ENCODE data around the gene KCNG4. TPM values are rescaled to one million over a fixed set of nuclear protein-coding genes. Genes with fewer than 3 reads are reported as not detected.

KCNG4 gene
- total RNA-seq, 1 donor from 2014 or later, result not detected

- Histone ChIP-seq H3K27me3 (ENCODE audit: control insufficient read depth, insufficient read depth, low read length) (peaks cover 22% of the 10 kb centered on the region), H3K36me3 (ENCODE audit: control insufficient read depth, insufficient read depth, low read length) (no peaks in the 10 kb centered on the region), H3K4me3 (ENCODE audit: low read depth, low read length) (no peak overlapping the region)
- TF ChIP-seq CTCF (IDR thresholded peaks at IDR 0.05; ENCODE audit: insufficient read depth, low read length, poor library complexity, severe bottlenecking), result no peak
- no peak for DNase-seq (ENCODE audit: low read depth)
Observed at GRCh38 chr16:84239141-84239769, 557 bp downstream of the KCNG4 start.

GRCh38 chr16:84237994-84238750 lies 1.6 kb downstream of the KCNG4 start:
- H3K36me3 ChIP-seq (ENCODE audit: control insufficient read depth, insufficient read depth, low read length), result no peaks in the 10 kb centered on the region
- no peak for TF ChIP-seq CTCF (IDR thresholded peaks at IDR 0.05; ENCODE audit: insufficient read depth, low read length, poor library complexity, severe bottlenecking)
- no peak overlapping the region for H3K4me3 ChIP-seq (ENCODE audit: low read depth, low read length)
- no peak for DNase-seq (ENCODE audit: low read depth)
- H3K27me3 ChIP-seq (ENCODE audit: control insufficient read depth, insufficient read depth, low read length), result peaks cover 22% of the 10 kb centered on the region

GRCh38 chr16:84236671-84237070 lies 3.1 kb downstream of the KCNG4 start:
- no peak for DNase-seq (ENCODE audit: low read depth)
- peaks cover 19% of the 10 kb centered on the region for H3K27me3 ChIP-seq (ENCODE audit: control insufficient read depth, insufficient read depth, low read length)
- H3K36me3 ChIP-seq (ENCODE audit: control insufficient read depth, insufficient read depth, low read length), result no peaks in the 10 kb centered on the region
- no peak for TF ChIP-seq CTCF (IDR thresholded peaks at IDR 0.05; ENCODE audit: insufficient read depth, low read length, poor library complexity, severe bottlenecking)
- H3K4me3 ChIP-seq (ENCODE audit: low read depth, low read length), result no peak overlapping the region

GRCh38 chr16:84234321-84235241 lies 5.2 kb downstream of the KCNG4 start:
- Histone ChIP-seq H3K4me3 (ENCODE audit: low read depth, low read length) (no peak overlapping the region), H3K36me3 (ENCODE audit: control insufficient read depth, insufficient read depth, low read length) (no peaks in the 10 kb centered on the region), H3K27me3 (ENCODE audit: control insufficient read depth, insufficient read depth, low read length) (peaks cover 6% of the 10 kb centered on the region)
- no peak for TF ChIP-seq CTCF (IDR thresholded peaks at IDR 0.05; ENCODE audit: insufficient read depth, low read length, poor library complexity, severe bottlenecking)
- DNase-seq (ENCODE audit: low read depth), result no peak

- peaks cover 6% of the 10 kb centered on the region for H3K27me3 ChIP-seq (ENCODE audit: control insufficient read depth, insufficient read depth, low read length)
- no peak for DNase-seq (ENCODE audit: low read depth)
Observed at GRCh38 chr16:84233748-84234147, 6.1 kb downstream of the KCNG4 start.

More at GRCh38 chr16:84233748-84234147, 6.1 kb downstream of the KCNG4 start:
- Histone ChIP-seq H3K36me3 (ENCODE audit: control insufficient read depth, insufficient read depth, low read length) (no peaks in the 10 kb centered on the region), H3K4me3 (ENCODE audit: low read depth, low read length) (no peak overlapping the region)
- no peak for TF ChIP-seq CTCF (IDR thresholded peaks at IDR 0.05; ENCODE audit: insufficient read depth, low read length, poor library complexity, severe bottlenecking)

Measured in kidney epithelial cell (primary cell).